WERI-Rb-1 (cell line): Measurements from ENCODE around the gene PIP4K2A.

ENCODE experiments used
- DNase-seq: peaks from one replicate; pipeline ENCODE4 v3.0.0-alpha.2; 2020
- H3K27ac ChIP-seq: fragments of 250-450 bp; sonication (Bioruptor Pico); 2 replicates; pipeline ENCODE4 v1.5.1; 2020; ENCODE audit warnings: mild to moderate bottlenecking, moderate library complexity
- H3K27me3 ChIP-seq: fragments of 250-450 bp; sonication (Bioruptor Pico); 2 replicates; pipeline ENCODE4 v1.5.1; 2021; ENCODE audit warnings: mild to moderate bottlenecking, low read depth, moderate library complexity; ENCODE audit not compliant: insufficient read depth, severe bottlenecking
- H3K36me3 ChIP-seq: fragments of 250-450 bp; sonication (Bioruptor Pico); 2 replicates; pipeline ENCODE4 v1.5.1; 2020; ENCODE audit warnings: mild to moderate bottlenecking, moderate library complexity
- H3K4me3 ChIP-seq: 2 replicates; pipeline ENCODE4 v1.5.1; 2011; ENCODE audit warnings: low read depth, mild to moderate bottlenecking, control low read depth, low read length
- H3K9me3 ChIP-seq: fragments of 250-450 bp; sonication (Bioruptor Pico); 2 replicates; pipeline ENCODE4 v1.5.1; 2021; ENCODE audit warnings: mild to moderate bottlenecking, moderate library complexity; ENCODE audit not compliant: severe bottlenecking
- TF ChIP-seq, protein P1 (sequence below): IDR thresholded peaks from 2 replicates; pipeline ENCODE4 v1.5.1; 2011; ENCODE audit warnings: low read depth, mild to moderate bottlenecking, control low read depth, inconsistent platforms, low read length

Gene PIP4K2A

DNA sequence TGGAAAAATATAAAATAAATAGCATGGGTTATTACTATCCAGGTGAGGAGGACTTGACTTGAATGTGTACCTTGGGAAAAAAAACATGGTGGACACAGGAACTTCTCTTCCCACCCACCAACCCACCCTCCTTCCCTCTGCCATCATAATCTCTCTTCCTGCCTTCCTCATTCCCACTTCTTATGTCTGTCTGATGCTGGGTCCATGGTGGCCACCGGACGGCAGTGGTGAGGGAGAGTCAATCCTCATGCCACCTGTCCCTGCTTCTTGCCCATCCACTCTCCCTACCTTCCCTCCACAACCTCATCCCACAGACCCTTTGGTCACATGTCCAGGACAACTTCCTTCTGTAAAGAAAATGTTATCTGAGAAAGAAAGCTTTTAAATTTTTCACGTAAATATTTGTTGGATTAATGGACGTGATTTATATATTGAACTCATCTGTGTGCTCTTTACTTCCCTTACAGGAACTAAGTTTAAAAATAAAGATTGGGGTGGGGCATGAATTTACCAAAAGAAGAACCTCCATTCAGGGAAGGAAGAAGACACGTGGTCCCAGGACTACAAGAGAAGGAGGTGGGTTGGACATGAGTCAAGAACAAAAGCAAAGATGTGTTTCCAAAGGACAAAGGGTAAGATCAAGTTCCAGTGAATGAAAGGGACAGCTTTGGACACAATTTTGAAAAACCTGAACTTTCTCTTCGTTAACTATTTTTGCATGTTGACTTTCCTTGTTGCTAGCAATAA is 104.5 kb downstream of the PIP4K2A start:
- TF ChIP-seq, protein P1, sequence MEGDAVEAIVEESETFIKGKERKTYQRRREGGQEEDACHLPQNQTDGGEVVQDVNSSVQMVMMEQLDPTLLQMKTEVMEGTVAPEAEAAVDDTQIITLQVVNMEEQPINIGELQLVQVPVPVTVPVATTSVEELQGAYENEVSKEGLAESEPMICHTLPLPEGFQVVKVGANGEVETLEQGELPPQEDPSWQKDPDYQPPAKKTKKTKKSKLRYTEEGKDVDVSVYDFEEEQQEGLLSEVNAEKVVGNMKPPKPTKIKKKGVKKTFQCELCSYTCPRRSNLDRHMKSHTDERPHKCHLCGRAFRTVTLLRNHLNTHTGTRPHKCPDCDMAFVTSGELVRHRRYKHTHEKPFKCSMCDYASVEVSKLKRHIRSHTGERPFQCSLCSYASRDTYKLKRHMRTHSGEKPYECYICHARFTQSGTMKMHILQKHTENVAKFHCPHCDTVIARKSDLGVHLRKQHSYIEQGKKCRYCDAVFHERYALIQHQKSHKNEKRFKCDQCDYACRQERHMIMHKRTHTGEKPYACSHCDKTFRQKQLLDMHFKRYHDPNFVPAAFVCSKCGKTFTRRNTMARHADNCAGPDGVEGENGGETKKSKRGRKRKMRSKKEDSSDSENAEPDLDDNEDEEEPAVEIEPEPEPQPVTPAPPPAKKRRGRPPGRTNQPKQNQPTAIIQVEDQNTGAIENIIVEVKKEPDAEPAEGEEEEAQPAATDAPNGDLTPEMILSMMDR, result peak; percentile 19; the same call in 1 of the 2 replicates
- DNase-seq, result peak; percentile 8
- Histone ChIP-seq H3K9me3 (no peaks in the 10 kb centered on the region), H3K27ac (no peak overlapping the region), H3K36me3 (no peaks in the 10 kb centered on the region), H3K27me3 (no peaks in the 10 kb centered on the region), H3K4me3 (no peak overlapping the region)

- TF ChIP-seq, protein P1, result no peak
- no peaks in the 10 kb centered on the region for H3K9me3 ChIP-seq
- H3K27me3 ChIP-seq, result no peaks in the 10 kb centered on the region
- no peak for DNase-seq
- no peak overlapping the region for H3K4me3 ChIP-seq
- no peaks in the 10 kb centered on the region for H3K36me3 ChIP-seq
- H3K27ac ChIP-seq, result no peak overlapping the region
Measured at GRCh38 chr10:22609251-22609650, 105.1 kb downstream of the PIP4K2A start.

- H3K27me3 ChIP-seq, result no peaks in the 10 kb centered on the region
- no peaks in the 10 kb centered on the region for H3K9me3 ChIP-seq
- TF ChIP-seq, protein P1, result no peak
- no peak overlapping the region for H3K27ac ChIP-seq
- no peak for DNase-seq
- H3K36me3 ChIP-seq, result no peaks in the 10 kb centered on the region
- no peak overlapping the region for H3K4me3 ChIP-seq
Measured at GRCh38 chr10:22607261-22607660, 107.1 kb downstream of the PIP4K2A start.

DNA sequence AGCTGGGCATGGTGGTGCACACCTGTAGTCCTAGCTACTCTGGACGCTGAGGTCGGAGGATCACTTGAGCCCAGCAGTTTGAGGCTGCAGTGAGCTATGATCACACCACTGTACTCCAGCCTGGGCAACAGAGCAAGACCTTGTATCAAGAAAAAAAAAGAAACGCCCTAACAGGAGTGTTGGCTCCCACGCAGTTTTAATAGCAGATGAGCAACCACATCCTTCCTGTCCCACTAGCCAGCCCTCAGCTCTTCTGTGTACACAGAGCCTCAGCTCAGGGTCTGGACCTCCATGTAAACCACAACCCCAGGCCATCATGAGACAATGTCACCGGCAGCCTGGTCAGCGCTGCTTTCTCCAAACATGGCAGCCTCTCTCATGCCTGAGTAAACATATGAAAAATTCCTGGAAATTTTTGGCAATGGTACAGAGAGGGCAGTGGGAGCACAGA is 108.2 kb downstream of the PIP4K2A start:
- H3K4me3 ChIP-seq, result no peak overlapping the region
- H3K27ac ChIP-seq, result no peak overlapping the region
- no peaks in the 10 kb centered on the region for H3K36me3 ChIP-seq
- H3K27me3 ChIP-seq, result no peaks in the 10 kb centered on the region
- no peaks in the 10 kb centered on the region for H3K9me3 ChIP-seq
- no peak for DNase-seq
- TF ChIP-seq, protein P1, result no peak

DNA sequence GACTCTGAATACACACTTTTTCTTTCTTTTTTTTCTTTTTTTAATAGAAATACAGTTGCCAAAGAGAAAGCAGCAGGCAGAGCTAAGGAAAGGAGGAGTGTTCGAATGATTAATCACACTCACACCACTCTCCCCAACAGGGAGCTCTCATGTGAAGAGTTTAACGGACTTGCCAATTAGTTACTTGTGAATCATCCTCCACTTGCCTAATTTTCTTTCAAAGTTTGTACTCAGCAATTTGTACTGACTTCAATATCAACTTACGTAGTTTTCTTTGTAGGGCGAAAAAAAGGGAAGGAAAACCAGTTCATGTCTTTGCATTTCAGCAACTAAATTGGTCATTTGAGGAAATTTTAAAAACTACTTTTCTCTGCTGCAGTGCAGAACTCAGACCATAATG is 109.2 kb downstream of the PIP4K2A start:
- Histone ChIP-seq H3K27me3 (no peaks in the 10 kb centered on the region), H3K4me3 (no peak overlapping the region), H3K36me3 (no peaks in the 10 kb centered on the region), H3K9me3 (no peaks in the 10 kb centered on the region), H3K27ac (no peak overlapping the region)
- TF ChIP-seq, protein P1, result no peak
- no peak for DNase-seq
